Suppressor macrophage treated with lipopolysaccharide for 4 hours (primary cell): ENCODE data around the gene ZNF507.

Experiments used
- DNase-seq: peaks from one replicate; pipeline ENCODE4 v3.0.0-alpha.2; 2020

ZNF507 gene

GRCh38 chr19:32339988-32340874, 5.2 kb upstream of the ZNF507 start:
- DNase-seq: peak; percentile 60

GRCh38 chr19:32342695-32343094, 2.7 kb upstream of the ZNF507 start:
- DNase-seq: no peak

GRCh38 chr19:32343550-32344262, 1.7 kb upstream of the ZNF507 start:
- peak; percentile 54 for DNase-seq

GRCh38 chr19:32346901-32347300, 1.5 kb downstream of the ZNF507 start:
- no peak for DNase-seq

GRCh38 chr19:32347573-32347972, 2.2 kb downstream of the ZNF507 start:
- no peak for DNase-seq

GRCh38 chr19:32349051-32349450, 3.6 kb downstream of the ZNF507 start:
- no peak for DNase-seq

- DNase-seq: no peak
Measured at GRCh38 chr19:32349724-32350470, 4.5 kb downstream of the ZNF507 start.

GRCh38 chr19:32350471-32350865, 5.1 kb downstream of the ZNF507 start:
- DNase-seq: peak; percentile 21

- no peak for DNase-seq
Measured at GRCh38 chr19:32350987-32351348, 5.6 kb downstream of the ZNF507 start.

- no peak for DNase-seq
Measured at GRCh38 chr19:32352241-32352630, 6.8 kb downstream of the ZNF507 start.

GRCh38 chr19:32354345-32354744, 8.9 kb downstream of the ZNF507 start:
- DNase-seq: no peak

GRCh38 chr19:32355309-32355708, 9.9 kb downstream of the ZNF507 start:
- no peak for DNase-seq

- no peak for DNase-seq
Measured at GRCh38 chr19:32357720-32358119, 12.3 kb downstream of the ZNF507 start.

GRCh38 chr19:32358321-32358720, 12.9 kb downstream of the ZNF507 start:
- no peak for DNase-seq

GRCh38 chr19:32359581-32359980, 14.2 kb downstream of the ZNF507 start:
- no peak for DNase-seq

- no peak for DNase-seq
Measured at GRCh38 chr19:32361574-32362317, 16.3 kb downstream of the ZNF507 start.

- DNase-seq: no peak
Measured at GRCh38 chr19:32362318-32362691, 16.9 kb downstream of the ZNF507 start.

- DNase-seq: no peak
Measured at GRCh38 chr19:32363175-32363574, 17.8 kb downstream of the ZNF507 start.

- no peak for DNase-seq
Measured at GRCh38 chr19:32363632-32364031, 18.2 kb downstream of the ZNF507 start.

GRCh38 chr19:32364040-32364439, 18.6 kb downstream of the ZNF507 start:
- DNase-seq: no peak

- DNase-seq: no peak
Measured at GRCh38 chr19:32367063-32367462, 21.7 kb downstream of the ZNF507 start.

- no peak for DNase-seq
Measured at GRCh38 chr19:32367948-32368536, 22.6 kb downstream of the ZNF507 start.
